Measurements from ENCODE around the gene SLC7A6. TPM values are rescaled to one million over a fixed set of nuclear protein-coding genes. Genes with fewer than 3 reads are reported as not detected.

SLC7A6 gene
- total and polyA plus RNA-seq, 10 of the 15 experiments (the other 5 are each of a cell fraction or from before 2014, with no cell fraction given), result 8.2 to 60.4 (median 28.6) TPM

DNA sequence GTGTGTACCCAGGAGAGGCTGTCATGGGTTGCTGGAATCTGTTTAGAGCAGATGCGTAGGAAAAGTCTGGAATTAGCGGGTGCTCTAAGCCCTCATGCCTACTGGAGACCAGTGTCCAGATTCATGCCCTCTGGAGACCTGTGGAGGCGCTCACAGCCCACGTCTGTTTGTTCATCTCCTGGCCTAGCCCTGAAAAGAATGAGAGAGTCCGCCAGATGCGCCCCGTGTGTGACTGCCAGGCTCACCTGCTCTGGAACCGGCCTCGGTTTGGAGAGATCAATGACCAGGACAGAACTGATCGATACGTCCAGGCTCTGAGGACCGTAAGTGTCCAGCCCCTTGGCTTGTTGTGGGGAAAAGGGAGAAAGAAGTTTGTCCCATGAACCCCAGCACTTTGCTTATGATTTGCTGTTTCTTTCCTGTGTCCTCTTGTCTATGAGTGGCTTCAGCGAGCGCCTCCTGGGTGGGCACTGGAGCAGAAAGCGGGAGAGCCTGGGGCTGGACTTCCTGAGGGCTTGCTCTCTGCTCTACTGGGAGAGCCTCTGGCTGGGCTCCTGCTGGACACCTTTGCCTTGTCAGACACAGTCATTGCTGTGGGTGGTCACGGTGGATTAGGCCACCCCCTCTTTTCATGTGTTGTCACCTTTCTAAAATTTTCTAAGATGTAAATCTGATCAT is 81.8 kb downstream of the SLC7A6 start:
- peaks cover 21 to 29% of the 10 kb centered on the region in 2 experiments for H3K36me3 ChIP-seq (ENCODE audit: control insufficient read depth in 2 of 2, insufficient read depth in 2 of 2, low read length in 1 of 2)

DNA sequence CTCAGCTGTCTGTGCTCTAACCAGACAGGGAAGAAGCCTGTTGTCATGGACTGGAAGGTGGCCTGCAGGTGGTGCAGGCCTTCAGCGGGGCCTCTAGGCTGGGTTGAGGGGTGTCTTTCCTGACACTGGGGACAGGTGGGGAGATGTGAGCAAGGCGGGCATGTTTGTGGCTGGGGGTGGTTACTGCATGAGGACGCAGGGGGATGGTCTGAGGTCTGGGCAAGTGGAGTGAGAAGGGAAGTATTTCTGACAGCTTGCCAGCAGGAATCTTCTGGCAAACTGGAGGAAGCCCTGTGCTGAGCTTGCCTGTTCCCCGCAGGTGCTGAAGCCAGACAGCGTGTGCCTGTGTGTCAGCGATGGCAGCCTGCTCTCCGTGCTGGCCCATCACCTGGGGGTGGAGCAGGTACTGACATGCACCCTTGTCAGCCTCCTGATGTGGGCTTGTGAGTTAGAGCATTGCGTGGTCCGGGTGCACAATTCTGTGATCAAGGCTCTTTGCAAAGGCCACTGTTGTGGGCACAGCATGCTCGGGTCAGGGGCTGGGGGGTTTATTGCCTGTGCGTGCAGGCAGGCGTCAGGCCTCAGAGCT is 82.7 kb downstream of the SLC7A6 start:
- CTCF ChIA-PET, result no interaction called here
- intact Hi-C loops (cut with micrococcal nuclease; ENCODE audit: unreplicated experiment), result no loop called here
- Histone ChIP-seq H3K27ac (ENCODE audit: control insufficient read depth, insufficient read depth) (no peak overlapping the region), H3K9me3 (replicated peaks; ENCODE audit: control insufficient read depth, insufficient read depth, low read length) (no peaks in the 10 kb centered on the region), H3K4me2 (ENCODE audit: control insufficient read depth, insufficient read depth) (no peak overlapping the region), H3K27me3 (replicated peaks in 1 of 2; ENCODE audit: control insufficient read depth in 2 of 2, insufficient read depth in 2 of 2, low read length in 1 of 2) (no peaks in the 10 kb centered on the region), H4K20me1 (ENCODE audit: control insufficient read depth, insufficient read depth) (no peaks in the 10 kb centered on the region; the same call in 1 of the 2 replicates), H3K4me1 (ENCODE audit: control insufficient read depth, insufficient read depth, low read length) (no peaks in the 10 kb centered on the region), H3K4me3 (no peak overlapping the region), H3K79me2 (ENCODE audit: control insufficient read depth, insufficient read depth, low read length) (no peaks in the 10 kb centered on the region), H3K36me3 (ENCODE audit: control insufficient read depth in 2 of 2, insufficient read depth in 2 of 2, low read length in 1 of 2) (peaks cover 25 to 29% of the 10 kb centered on the region in 2 experiments), H3K9ac (ENCODE audit: control insufficient read depth, insufficient read depth, low read length) (no peak overlapping the region), H2AFZ (ENCODE audit: control insufficient read depth, low read depth, low read length) (no peak overlapping the region)
- TF ChIP-seq SREBF1 (IDR thresholded peaks at IDR 0.05; ENCODE audit: low read length) (no peak), RB1 (IDR thresholded peaks at IDR 0.05; ENCODE audit: borderline replicate concordance) (no peak), MEF2B (IDR thresholded peaks at IDR 0.05; ENCODE audit: partially characterized antibody, poor library complexity, severe bottlenecking) (no peak), PAX5 (IDR thresholded peaks at IDR 0.05; ENCODE audit: borderline replicate concordance, low read depth, low read length) (no peak), IKZF1 (conservative IDR thresholded peaks at IDR 0.05) (no peak)
- TF ChIP-seq, protein P1, sequence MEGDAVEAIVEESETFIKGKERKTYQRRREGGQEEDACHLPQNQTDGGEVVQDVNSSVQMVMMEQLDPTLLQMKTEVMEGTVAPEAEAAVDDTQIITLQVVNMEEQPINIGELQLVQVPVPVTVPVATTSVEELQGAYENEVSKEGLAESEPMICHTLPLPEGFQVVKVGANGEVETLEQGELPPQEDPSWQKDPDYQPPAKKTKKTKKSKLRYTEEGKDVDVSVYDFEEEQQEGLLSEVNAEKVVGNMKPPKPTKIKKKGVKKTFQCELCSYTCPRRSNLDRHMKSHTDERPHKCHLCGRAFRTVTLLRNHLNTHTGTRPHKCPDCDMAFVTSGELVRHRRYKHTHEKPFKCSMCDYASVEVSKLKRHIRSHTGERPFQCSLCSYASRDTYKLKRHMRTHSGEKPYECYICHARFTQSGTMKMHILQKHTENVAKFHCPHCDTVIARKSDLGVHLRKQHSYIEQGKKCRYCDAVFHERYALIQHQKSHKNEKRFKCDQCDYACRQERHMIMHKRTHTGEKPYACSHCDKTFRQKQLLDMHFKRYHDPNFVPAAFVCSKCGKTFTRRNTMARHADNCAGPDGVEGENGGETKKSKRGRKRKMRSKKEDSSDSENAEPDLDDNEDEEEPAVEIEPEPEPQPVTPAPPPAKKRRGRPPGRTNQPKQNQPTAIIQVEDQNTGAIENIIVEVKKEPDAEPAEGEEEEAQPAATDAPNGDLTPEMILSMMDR (IDR thresholded peaks at IDR 0.05 in 2 of 3, conservative IDR thresholded peaks at IDR 0.05 in 1 of 3; ENCODE audit: control insufficient read depth in 2 of 3, extremely low read depth in 1 of 3, insufficient read depth in 1 of 3, low read depth in 3 of 3, low read length in 3 of 3), result no peak
- TF ChIP-seq, protein P2, sequence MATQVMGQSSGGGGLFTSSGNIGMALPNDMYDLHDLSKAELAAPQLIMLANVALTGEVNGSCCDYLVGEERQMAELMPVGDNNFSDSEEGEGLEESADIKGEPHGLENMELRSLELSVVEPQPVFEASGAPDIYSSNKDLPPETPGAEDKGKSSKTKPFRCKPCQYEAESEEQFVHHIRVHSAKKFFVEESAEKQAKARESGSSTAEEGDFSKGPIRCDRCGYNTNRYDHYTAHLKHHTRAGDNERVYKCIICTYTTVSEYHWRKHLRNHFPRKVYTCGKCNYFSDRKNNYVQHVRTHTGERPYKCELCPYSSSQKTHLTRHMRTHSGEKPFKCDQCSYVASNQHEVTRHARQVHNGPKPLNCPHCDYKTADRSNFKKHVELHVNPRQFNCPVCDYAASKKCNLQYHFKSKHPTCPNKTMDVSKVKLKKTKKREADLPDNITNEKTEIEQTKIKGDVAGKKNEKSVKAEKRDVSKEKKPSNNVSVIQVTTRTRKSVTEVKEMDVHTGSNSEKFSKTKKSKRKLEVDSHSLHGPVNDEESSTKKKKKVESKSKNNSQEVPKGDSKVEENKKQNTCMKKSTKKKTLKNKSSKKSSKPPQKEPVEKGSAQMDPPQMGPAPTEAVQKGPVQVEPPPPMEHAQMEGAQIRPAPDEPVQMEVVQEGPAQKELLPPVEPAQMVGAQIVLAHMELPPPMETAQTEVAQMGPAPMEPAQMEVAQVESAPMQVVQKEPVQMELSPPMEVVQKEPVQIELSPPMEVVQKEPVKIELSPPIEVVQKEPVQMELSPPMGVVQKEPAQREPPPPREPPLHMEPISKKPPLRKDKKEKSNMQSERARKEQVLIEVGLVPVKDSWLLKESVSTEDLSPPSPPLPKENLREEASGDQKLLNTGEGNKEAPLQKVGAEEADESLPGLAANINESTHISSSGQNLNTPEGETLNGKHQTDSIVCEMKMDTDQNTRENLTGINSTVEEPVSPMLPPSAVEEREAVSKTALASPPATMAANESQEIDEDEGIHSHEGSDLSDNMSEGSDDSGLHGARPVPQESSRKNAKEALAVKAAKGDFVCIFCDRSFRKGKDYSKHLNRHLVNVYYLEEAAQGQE (IDR thresholded peaks at IDR 0.05; ENCODE audit: low read depth, low read length), result no peak
- RAD21 ChIA-PET (ENCODE audit: unreplicated experiment), result no interaction called here
- no peak for ATAC-seq
- no peak for FAIRE-seq
- SMC1A ChIA-PET (ENCODE audit: uncharacterized antibody, unreplicated experiment), result no interaction called here
- POLR2A ChIA-PET, result no interaction called here
- WGBS (ENCODE audit: insufficient coverage, insufficient replicate concordance, low lambda C conversion rate, missing lambda C conversion rate), result 86% methylated on average over 11 of the region's 12 CpGs
- in situ Hi-C loops (cut with MboI), result no loop called here
- BruUV-seq (replicated peaks), result no TSS peak
- DNase-seq (ENCODE audit: low read depth, low spot score), result no peak

More for the DNA sequence above, 81.8 kb downstream of the SLC7A6 start:
- WGBS (ENCODE audit: insufficient coverage, insufficient replicate concordance, low lambda C conversion rate, missing lambda C conversion rate), result 96% methylated on average over 16 of the region's 16 CpGs
- in situ Hi-C loops (cut with MboI), result no loop called here
- no peak overlapping the region for H3K4me2 ChIP-seq (ENCODE audit: control insufficient read depth, insufficient read depth)
- ChIA-PET POLR2A (no interaction called here), SMC1A (ENCODE audit: uncharacterized antibody, unreplicated experiment) (interaction anchor here (1.4 kb wide), 1 partner anchor 10 kb away, joined by 4 read pairs; no protein-coding TSS in a partner anchor), CTCF (no interaction called here), RAD21 (ENCODE audit: unreplicated experiment) (no interaction called here)
- H3K27me3 ChIP-seq (replicated peaks in 1 of 2; ENCODE audit: control insufficient read depth in 2 of 2, insufficient read depth in 2 of 2, low read length in 1 of 2), result no peaks in the 10 kb centered on the region
- H4K20me1 ChIP-seq (ENCODE audit: control insufficient read depth, insufficient read depth), result no peaks in the 10 kb centered on the region; the same call in 1 of the 2 replicates
- H3K9ac ChIP-seq (ENCODE audit: control insufficient read depth, insufficient read depth, low read length), result no peak overlapping the region
- H3K79me2 ChIP-seq (ENCODE audit: control insufficient read depth, insufficient read depth, low read length), result no peaks in the 10 kb centered on the region
- FAIRE-seq (no peak), ATAC-seq (no peak), DNase-seq (ENCODE audit: low read depth, low spot score) (no peak)
- no peaks in the 10 kb centered on the region for H3K4me1 ChIP-seq (ENCODE audit: control insufficient read depth, insufficient read depth, low read length)
- H2AFZ ChIP-seq (ENCODE audit: control insufficient read depth, low read depth, low read length), result no peak overlapping the region
- H3K27ac ChIP-seq (ENCODE audit: control insufficient read depth, insufficient read depth), result no peak overlapping the region
- no peak overlapping the region for H3K4me3 ChIP-seq
- no peaks in the 10 kb centered on the region for H3K9me3 ChIP-seq (replicated peaks; ENCODE audit: control insufficient read depth, insufficient read depth, low read length)
- TF ChIP-seq LARP7 (IDR thresholded peaks at IDR 0.05) (no peak), TARDBP (IDR thresholded peaks at IDR 0.05; ENCODE audit: borderline replicate concordance) (no peak), EGR1 (IDR thresholded peaks at IDR 0.05; ENCODE audit: borderline replicate concordance in 1 of 2, low read depth in 2 of 2, low read length in 2 of 2) (no peak), FOS (IDR thresholded peaks at IDR 0.05; ENCODE audit: borderline replicate concordance, extremely low read depth, insufficient read length) (no peak), SUPT20H (IDR thresholded peaks at IDR 0.05; ENCODE audit: borderline replicate concordance, control insufficient read depth, low read depth, low read length) (no peak), MYB (IDR thresholded peaks at IDR 0.05; ENCODE audit: borderline replicate concordance, low read depth, low read length) (no peak), HDAC6 (IDR thresholded peaks at IDR 0.05; ENCODE audit: unreplicated experiment) (no peak), ZNF24 (IDR thresholded peaks at IDR 0.05) (no peak), MTA2 (IDR thresholded peaks at IDR 0.05; ENCODE audit: low read depth) (no peak), ZZZ3 (IDR thresholded peaks at IDR 0.05; ENCODE audit: control insufficient read depth, insufficient read length, low read depth) (no peak)
- BruUV-seq (replicated peaks), result no TSS peak
- intact Hi-C loops (cut with micrococcal nuclease; ENCODE audit: unreplicated experiment), result no loop called here

All from GM12878 (cell line).